Fibroblast of villous mesenchyme (primary cell): ENCODE measurements around the gene MTUS2. TPM values are rescaled to one million over a fixed set of nuclear protein-coding genes. Genes with fewer than 3 reads are reported as not detected.
A peak's percentile ranks its signal among the peaks of the same experiment; 100 is the strongest.

Experiments used
- DNase-seq: peaks from one replicate; pipeline ENCODE4 v3.0.0-alpha.2; 2010; ENCODE audit warnings: low read depth
- H3K4me3 ChIP-seq: 2 replicates; pipeline ENCODE4 v1.5.1; 2011; ENCODE audit warnings: low read depth, mild to moderate bottlenecking, low read length
- total RNA-seq: library from RNA; depleted of rRNA; stranded (reverse); fragments of >200 nt; gene quantifications from 2 replicates; pipeline ENCODE4 v1.2.3, GENCODE V29; 2012
- TF ChIP-seq, protein P1 (sequence below): IDR thresholded peaks from 2 replicates; pipeline ENCODE4 v1.5.1; 2012; ENCODE audit warnings: low read depth, mild to moderate bottlenecking, low read length; ENCODE audit not compliant: insufficient read depth

The MTUS2 gene
- total RNA-seq, 1 donor = 1.3 TPM

DNA sequence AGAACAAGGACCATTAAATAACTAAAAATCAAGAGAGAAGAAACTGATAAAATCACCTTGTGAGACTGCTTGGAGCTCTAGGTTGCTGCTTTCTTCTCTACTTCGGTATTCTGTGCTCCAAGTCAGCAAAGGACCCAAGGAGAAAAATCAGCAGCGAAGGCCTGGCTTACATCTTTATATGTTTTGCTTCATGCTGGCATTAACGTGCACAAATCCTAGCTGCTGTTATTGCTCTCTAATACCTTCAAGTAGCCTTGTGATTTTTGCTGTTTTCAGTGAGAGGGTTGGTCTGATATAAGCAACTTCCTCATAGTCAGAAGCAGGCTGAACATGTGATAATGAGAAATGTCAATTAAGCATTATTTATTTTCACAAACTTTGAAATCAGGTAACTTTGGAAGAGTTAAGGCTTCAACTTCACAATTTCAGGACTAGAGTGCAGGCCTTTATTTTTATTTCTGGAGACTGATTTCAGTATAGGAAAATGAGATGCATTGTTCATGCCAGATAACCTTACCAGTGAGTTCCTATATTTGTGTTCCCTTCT, 410.2 kb downstream of the MTUS2 start:
- TF ChIP-seq, protein P1, sequence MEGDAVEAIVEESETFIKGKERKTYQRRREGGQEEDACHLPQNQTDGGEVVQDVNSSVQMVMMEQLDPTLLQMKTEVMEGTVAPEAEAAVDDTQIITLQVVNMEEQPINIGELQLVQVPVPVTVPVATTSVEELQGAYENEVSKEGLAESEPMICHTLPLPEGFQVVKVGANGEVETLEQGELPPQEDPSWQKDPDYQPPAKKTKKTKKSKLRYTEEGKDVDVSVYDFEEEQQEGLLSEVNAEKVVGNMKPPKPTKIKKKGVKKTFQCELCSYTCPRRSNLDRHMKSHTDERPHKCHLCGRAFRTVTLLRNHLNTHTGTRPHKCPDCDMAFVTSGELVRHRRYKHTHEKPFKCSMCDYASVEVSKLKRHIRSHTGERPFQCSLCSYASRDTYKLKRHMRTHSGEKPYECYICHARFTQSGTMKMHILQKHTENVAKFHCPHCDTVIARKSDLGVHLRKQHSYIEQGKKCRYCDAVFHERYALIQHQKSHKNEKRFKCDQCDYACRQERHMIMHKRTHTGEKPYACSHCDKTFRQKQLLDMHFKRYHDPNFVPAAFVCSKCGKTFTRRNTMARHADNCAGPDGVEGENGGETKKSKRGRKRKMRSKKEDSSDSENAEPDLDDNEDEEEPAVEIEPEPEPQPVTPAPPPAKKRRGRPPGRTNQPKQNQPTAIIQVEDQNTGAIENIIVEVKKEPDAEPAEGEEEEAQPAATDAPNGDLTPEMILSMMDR = no peak
- H3K4me3 ChIP-seq = no peak overlapping the region
- no peak for DNase-seq

DNA sequence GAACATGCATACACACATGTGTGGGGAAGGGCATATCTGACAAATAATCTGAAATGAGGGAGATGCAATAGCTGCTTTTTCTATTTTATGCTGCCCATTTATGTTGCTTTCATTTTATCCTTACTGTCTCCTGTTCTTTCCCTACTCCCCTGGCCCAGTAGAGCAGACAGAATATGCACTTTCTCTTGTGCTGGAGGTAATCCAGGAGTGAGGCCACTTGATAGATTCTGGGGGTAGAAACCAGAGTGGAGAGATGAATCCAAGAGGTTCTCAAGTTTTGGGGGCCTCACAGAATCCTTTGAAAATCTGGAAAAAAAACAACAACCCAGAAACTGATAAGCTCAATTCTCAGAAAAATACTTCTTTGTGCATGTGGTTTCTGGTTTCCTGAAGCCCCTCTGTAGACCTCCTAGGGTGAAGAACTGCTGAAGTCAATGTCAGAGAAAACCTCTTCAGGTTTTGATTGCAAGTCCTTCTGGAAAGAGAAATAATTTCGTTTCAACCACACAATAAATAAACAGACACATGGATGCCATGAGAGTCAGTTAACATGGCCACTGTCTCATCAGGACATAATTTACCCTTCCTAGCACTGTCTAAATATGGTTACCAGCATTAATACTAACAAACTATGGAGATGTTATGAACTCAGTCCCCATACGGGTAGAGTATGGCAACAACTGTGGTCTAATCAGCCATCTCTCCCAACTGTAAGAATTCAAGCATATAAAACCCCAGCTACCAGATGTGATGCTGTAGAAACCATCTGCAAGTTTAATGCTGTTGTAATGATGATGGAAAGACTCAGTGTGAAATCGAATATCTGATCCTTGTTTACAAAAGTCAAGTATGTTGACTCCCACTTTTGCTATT, 419.8 kb downstream of the MTUS2 start:
- TF ChIP-seq, protein P1 = no peak
- no peak for DNase-seq
- no peak overlapping the region for H3K4me3 ChIP-seq

DNA sequence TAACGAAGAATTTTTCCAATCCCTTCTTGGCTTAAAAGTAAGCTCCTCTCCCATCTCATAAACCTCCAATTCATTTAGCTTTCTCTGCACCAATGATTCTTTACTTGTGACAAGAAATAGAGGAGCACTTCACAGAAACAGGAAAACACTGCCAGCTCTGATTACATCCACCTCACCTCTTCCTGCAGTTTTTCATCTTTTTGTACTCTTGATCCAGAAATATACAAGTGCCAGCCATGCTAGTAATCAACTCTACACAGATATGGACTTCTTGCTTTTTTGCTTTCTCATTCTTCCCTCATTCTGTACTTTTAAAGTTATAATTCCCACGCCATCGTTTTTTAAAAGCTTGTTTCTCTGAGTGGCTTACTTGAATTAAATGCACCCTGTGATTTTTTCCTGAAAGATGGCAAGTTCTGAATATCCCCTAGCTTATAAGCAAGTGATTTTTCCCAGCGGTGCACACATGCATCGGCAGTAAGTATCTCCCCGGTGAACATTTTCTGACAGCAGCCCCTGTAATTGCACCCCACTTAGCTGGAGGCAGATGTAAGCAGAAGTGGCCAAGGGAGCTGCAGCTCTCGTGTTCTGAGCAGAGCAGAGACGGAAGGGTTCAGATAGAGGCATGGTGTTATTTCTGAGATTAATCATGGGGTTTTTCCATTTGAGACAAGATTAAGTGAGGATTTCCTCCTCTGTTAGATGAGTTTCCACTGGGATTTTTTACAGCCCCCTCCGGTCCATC, 434.7 kb downstream of the MTUS2 start:
- DNase-seq = no peak
- no peak overlapping the region for H3K4me3 ChIP-seq
- TF ChIP-seq, protein P1 = no peak

DNA sequence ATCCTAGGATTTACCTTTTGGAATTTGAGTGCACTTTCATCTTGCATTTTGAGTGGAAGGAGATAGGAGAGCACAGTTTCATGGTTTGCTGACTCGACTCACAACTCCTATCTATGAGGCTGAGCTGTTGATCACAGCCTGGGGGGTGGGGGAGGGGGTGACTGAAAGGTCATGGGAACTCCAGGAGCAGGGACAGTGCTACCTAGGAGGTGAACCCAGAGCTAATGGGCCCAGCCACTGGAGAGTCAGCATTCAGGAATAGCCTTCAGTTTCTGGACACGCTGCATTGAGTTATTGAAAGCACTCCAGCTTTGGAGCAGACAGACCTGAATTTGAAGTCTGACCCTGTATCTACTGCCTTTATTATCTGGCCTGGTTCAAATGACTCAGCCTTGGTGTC, 435.4 kb downstream of the MTUS2 start:
- no peak overlapping the region for H3K4me3 ChIP-seq
- no peak for DNase-seq
- TF ChIP-seq, protein P1 = no peak

DNA sequence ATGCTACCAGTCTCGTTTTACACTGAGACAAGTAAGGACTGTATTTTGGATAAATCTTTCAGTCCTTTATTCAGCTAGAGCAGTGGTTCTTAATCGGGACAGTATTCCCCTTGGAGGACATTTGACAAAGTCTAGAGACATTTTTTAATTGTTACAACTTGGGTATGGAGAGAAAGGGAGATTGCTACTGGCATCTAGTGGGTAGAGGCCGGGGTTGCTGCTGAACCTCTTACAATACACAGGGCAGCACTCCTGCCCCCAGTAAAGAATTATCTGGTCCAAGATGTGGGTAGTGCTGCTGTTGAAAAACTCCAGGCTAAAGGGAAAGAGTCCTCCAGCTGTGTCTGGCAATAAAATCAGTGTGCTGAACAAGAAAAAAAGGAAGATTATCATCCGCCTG, 440.5 kb downstream of the MTUS2 start:
- peak; percentile 5 for DNase-seq
- no peak overlapping the region for H3K4me3 ChIP-seq
- TF ChIP-seq, protein P1 = peak; percentile 24

DNA sequence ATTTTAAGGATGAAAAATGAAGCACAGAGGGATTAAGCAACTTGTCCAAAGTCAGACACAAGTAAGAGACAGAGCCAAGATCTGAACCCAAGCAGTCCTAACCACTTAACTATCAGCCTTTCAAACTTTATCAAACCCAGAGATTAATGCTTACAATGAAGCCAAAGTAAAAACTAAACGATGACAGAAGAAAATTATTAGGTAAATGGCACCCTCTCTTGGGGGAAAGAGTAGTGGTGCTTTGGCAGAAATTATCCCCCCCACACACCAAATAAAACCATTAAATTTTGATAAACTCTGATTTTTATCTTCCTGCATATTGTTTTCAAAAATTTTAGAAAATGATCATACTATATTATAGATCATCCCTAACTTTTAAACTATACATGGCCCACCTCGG, 446.1 kb downstream of the MTUS2 start:
- TF ChIP-seq, protein P1 = no peak
- no peak overlapping the region for H3K4me3 ChIP-seq
- DNase-seq = no peak
